Small intestine (tissue), 7 donors: Measurements from ENCODE around the gene ATXN7. TPM values are rescaled to one million over a fixed set of nuclear protein-coding genes. Genes with fewer than 3 reads are reported as not detected.

Experiments
- DNase-seq, 2 donors: peaks; one replicate each; pipeline versions ENCODE4 v3.0.0 to v3.0.0-alpha.2; 2013
- FAIRE-seq: peaks from 2 replicates; lab custom pipeline; 2012; peaks lifted over from hg19 to GRCh38; lab: Jason Lieb, UNC
- H3K27ac ChIP-seq, 3 donors: one replicate each; pipeline ENCODE4 v1.5.1; 2013; ENCODE audit warnings: low read length in 2 of 3, mild to moderate bottlenecking in 2 of 3, control low read depth in 1 of 3, inconsistent platforms in 1 of 3, low read depth in 1 of 3, moderate library complexity in 1 of 3
- H3K27me3 ChIP-seq, 3 donors: one replicate each; pipeline ENCODE4 v1.6.1; 2013; ENCODE audit warnings: low read length in 3 of 3, inconsistent platforms in 1 of 3; ENCODE audit not compliant: control insufficient read depth in 3 of 3, insufficient read depth in 3 of 3
- H3K36me3 ChIP-seq, 3 donors: one replicate each; pipeline ENCODE4 v1.6.1; 2013; ENCODE audit warnings: low read length in 3 of 3, inconsistent platforms in 1 of 3, low read depth in 1 of 3, mild to moderate bottlenecking in 1 of 3, moderate library complexity in 1 of 3; ENCODE audit not compliant: control insufficient read depth in 3 of 3, insufficient read depth in 2 of 3
- H3K4me1 ChIP-seq, 3 donors: one replicate each; pipeline ENCODE4 v1.6.1; 2013; ENCODE audit warnings: low read length in 2 of 3, inconsistent platforms in 1 of 3, low read depth in 1 of 3, mild to moderate bottlenecking in 1 of 3, moderate library complexity in 1 of 3; ENCODE audit not compliant: control insufficient read depth in 3 of 3, insufficient read depth in 2 of 3
- H3K4me3 ChIP-seq, 3 donors: one replicate each; pipeline ENCODE4 v1.5.1; 2013; ENCODE audit warnings: low read length in 3 of 3, control low read depth in 1 of 3, inconsistent platforms in 1 of 3, low read depth in 1 of 3, mild to moderate bottlenecking in 1 of 3, moderate library complexity in 1 of 3
- H3K9me3 ChIP-seq, 2 donors: one replicate each; pipeline ENCODE4 v1.6.1; 2013; ENCODE audit warnings: low read depth in 1 of 2, low read length in 1 of 2; ENCODE audit not compliant: control insufficient read depth in 2 of 2, insufficient read depth in 1 of 2
- WGBS, 3 donors: extraction: QIAGEN DNeasy Blood & Tissue Kit; methylation state at CpG; one replicate each; pipeline ENCODE4 v1.1.7; 2013; 5-methylcytosine and 5-hydroxymethylcytosine counted together
- polyA plus RNA-seq, 4 donors: library from polyadenylated mRNA; stranded (reverse) in 3 of 4; unstranded in 1 of 4; fragments of 200-250 nt in 3 of 4; fragments of 120-200 nt in 1 of 4; gene quantifications; one replicate each; pipeline versions ENCODE4 v1.2.1 to v1.2.3, GENCODE V29; 2013
- donor health status: healthy with polysubstance abuse.
- donor health status: control.
- donor health status: control.
- donor health status: Bipolar disorder and iron deficiency.
- donor health status: healthy.

The ATXN7 gene
- polyA plus RNA-seq, 4 donors = 2.4 to 17.0 (median 5.3) TPM

DNA sequence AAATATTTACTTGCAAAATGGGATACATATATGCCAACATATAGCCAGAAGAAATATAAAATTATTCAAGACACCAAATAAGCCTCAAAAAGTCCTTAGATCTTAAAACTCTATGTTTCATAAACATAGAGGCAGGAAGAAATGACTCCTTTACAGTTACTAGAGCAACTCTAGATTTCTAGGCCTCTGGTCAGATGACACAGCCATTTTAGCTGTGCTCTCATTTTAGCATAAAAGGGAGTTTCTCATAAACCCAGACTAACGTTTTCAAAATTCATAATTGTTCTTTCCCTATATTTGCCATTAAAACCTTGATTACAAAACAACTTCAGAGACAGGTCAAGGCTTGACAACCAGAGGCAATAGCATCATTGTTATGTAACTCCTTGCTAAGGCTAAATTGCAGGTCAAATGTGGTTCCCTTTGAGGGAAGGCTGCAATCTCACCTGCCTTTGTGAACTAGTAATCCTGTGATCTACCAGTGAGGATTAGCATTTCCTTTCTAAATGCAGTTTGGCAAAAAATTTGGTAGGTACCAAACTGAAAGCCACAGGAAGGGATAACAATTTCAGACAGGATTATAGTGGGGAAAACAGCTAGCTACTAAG, 8.2 kb upstream of the ATXN7 start:
- no peak for DNase-seq
- Histone ChIP-seq H3K27ac (no peak overlapping the region), H3K9me3 (no peaks in the 10 kb centered on the region), H3K4me1 (no peaks in the 10 kb centered on the region), H3K36me3 (peaks cover 0 to 7% (median 0%) of the 10 kb centered on the region in 3 donors), H3K4me3 (no peak overlapping the region), H3K27me3 (no peaks in the 10 kb centered on the region)
- FAIRE-seq = no peak
- 41 to 53% (median 49%) methylated on average over 1 of the region's 1 CpG for WGBS, 3 donors

DNA sequence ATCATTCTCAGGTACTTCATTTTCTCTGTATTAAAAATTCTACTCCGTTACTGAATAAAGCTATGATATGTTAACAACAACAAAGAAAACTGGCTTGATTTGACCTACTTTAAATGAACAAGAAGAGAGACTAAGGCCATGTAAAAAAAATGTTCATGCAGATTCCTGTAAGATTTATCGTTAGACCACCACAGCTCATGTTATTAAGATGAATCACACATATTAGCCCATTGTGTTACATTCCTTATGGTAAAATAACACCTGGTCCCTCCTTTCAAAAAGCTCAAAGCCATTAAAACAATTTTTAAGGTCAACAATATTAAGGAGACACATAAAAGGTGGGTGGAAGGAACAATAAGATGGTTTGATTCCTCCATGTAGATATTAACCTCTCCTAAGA, 6.4 kb upstream of the ATXN7 start:
- no peak overlapping the region for H3K27ac ChIP-seq
- no peak for FAIRE-seq
- WGBS, 3 donors = 94 to 95% (median 95%) methylated on average over 2 of the region's 2 CpGs
- H3K9me3 ChIP-seq = no peaks in the 10 kb centered on the region
- no peak for DNase-seq
- H3K27me3 ChIP-seq = no peaks in the 10 kb centered on the region
- peaks cover 0 to 8% (median 7%) of the 10 kb centered on the region in 3 donors for H3K4me1 ChIP-seq
- H3K4me3 ChIP-seq = no peak overlapping the region
- peaks cover 0 to 2% (median 0%) of the 10 kb centered on the region in 3 donors for H3K36me3 ChIP-seq

- Histone ChIP-seq H3K9me3 (no peaks in the 10 kb centered on the region), H3K4me1 (peaks cover 3 to 13% (median 13%) of the 10 kb centered on the region in 3 donors), H3K27me3 (no peaks in the 10 kb centered on the region), H3K27ac (no peak overlapping the region), H3K36me3 (no peaks in the 10 kb centered on the region), H3K4me3 (no peak overlapping the region)
- DNase-seq (peak; percentile 47 to 57), FAIRE-seq (no peak)
- 10 to 59% (median 33%) methylated on average over 3 of the region's 3 CpGs for WGBS, 3 donors
Measured at GRCh38 chr3:63860776-63861175, 2.9 kb upstream of the ATXN7 start.

DNA sequence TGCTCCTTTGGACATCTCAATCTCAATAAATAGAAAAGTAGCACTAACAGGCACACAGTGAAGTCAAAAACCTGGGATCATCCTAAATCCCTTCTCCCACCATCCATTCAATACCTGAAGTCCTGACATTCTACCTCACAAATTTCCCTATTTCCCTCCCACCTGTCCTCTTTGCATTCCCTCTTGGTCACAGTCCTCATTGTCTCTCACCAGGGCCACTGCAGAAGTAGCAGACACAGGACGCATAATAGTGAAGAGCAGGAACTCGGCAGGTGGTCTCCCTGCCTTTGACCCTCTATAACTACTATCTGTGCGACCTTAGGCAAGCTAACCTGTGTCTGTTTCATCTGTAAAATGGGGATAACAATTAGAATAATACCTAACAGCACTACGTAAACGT, 2.4 kb upstream of the ATXN7 start:
- no peak for DNase-seq
- Histone ChIP-seq H3K36me3 (peaks cover 0 to 2% (median 0%) of the 10 kb centered on the region in 3 donors), H3K27me3 (no peaks in the 10 kb centered on the region), H3K27ac (no peak overlapping the region), H3K4me3 (no peak overlapping the region), H3K4me1 (peaks cover 3 to 13% (median 13%) of the 10 kb centered on the region in 3 donors), H3K9me3 (no peaks in the 10 kb centered on the region)
- WGBS, 3 donors = 84 to 89% (median 84%) methylated on average over 5 of the region's 5 CpGs
- FAIRE-seq = no peak

DNA sequence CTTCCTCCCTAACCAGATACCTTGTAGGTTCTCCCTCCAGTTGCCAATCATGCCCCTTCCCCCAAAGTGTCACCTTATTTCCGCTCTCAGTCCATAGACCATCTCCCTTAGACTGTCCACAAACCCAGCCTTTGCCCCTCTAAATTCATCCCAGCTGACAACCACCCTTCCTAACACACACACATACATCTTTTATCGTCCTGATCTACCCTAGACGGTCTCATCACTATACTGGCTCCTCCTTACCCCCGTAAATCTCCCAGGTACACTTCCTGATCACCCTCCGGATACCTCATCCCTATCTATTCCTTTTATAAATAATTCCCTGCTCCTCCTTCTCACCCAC, 890 bp upstream of the ATXN7 start:
- FAIRE-seq (no peak), DNase-seq (no peak)
- peak overlapping the region; percentile 95 to 99 (median 96) for H3K4me3 ChIP-seq
- H3K9me3 ChIP-seq = no peaks in the 10 kb centered on the region
- H3K4me1 ChIP-seq = peaks cover 3 to 13% (median 13%) of the 10 kb centered on the region in 3 donors
- no peaks in the 10 kb centered on the region for H3K27me3 ChIP-seq
- peak overlapping the region in 2 of 3 donors; percentile 81 to 91 for H3K27ac ChIP-seq
- H3K36me3 ChIP-seq = peaks cover 0 to 2% (median 0%) of the 10 kb centered on the region in 3 donors
- WGBS, 3 donors = 11 to 19% (median 13%) methylated on average over 5 of the region's 5 CpGs

DNA sequence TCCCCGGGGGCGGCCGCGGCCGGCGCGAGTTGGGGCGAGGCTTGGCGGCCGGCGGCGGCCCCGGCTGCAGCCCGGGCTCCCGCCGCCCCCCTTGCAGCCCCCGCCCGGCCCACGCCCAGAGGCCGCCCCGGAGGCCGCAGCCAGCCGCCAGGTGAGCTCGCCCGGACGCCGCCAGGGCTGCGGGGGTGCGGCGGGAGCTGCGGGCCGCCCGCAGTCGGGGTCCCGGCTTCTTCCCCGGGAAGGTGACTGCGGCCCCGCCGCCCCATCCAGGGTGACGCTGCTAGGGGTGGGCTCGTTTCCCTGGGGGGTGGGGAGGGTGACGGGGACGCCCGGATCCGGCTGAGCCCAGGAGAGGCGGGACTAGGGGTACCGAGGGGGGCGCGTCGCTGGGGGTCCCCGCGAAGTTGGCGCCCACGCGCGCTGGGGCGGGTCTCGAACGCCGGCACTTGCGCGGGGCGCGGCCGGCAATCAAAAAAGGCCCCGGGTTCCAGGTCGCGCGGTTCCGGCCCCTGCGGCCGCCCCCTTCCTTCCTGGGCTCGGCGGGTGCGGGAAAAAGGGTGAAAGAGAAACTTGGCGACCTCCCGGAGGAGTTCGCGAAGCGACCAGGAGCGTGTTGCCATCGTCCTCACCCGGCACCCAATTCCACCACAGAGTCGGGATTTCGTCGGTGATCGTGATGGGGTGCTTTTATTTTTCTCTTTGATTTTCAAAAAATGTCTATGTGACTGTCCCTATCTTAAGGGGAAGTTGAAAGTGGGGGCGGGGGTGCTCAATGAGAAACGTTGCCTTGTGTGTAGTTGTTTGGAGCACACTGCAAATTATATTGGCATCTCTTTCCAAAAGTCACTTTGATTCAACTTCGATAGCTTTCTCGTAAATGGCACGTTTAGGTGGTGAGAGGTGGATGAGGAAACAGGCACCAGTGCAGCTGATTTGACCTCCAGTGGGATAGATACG, 619 bp downstream of the ATXN7 start:
- WGBS, 3 donors = 0 to 1% (median 0%) methylated on average over 62 to 93 of the region's 93 CpGs
- FAIRE-seq (no peak), DNase-seq (peak; percentile 43 to 70)
- H3K36me3 ChIP-seq = peaks cover 0 to 2% (median 0%) of the 10 kb centered on the region in 3 donors
- peak overlapping the region; percentile 70 to 99 (median 96) for H3K4me3 ChIP-seq
- no peaks in the 10 kb centered on the region for H3K27me3 ChIP-seq
- H3K27ac ChIP-seq = peak overlapping the region; percentile 55 to 85 (median 80)
- no peaks in the 10 kb centered on the region for H3K9me3 ChIP-seq
- H3K4me1 ChIP-seq = peaks cover 3 to 13% (median 13%) of the 10 kb centered on the region in 3 donors

- WGBS, 3 donors = 0 to 3% (median 0%) methylated on average over 3 of the region's 3 CpGs
- no peak for FAIRE-seq
Measured at GRCh38 chr3:63864965-63865327, 1.3 kb downstream of the ATXN7 start.

DNA sequence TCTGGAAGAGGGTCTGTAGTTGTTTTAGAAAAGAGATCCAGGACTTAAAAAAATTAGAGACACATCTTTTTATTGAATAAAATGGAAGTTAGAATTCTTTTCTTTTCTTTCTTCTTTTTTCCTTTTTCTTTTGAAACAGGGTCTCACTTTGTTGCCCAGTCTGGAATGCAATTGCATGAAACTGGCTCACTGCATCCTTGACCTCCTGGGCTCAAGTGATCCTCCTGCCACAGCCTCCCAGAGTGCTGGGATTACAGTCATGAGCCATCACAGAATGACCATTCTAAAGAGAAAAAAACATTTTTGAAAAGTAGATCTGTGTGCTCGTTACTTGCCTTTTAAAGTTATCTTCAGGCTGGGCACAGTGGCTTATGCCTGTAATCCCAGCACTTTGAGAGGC, 3.6 kb downstream of the ATXN7 start:
- Histone ChIP-seq H3K27me3 (no peaks in the 10 kb centered on the region), H3K27ac (no peak overlapping the region), H3K4me3 (no peak overlapping the region), H3K4me1 (peaks cover 3 to 7% (median 5%) of the 10 kb centered on the region in 3 donors), H3K9me3 (no peaks in the 10 kb centered on the region), H3K36me3 (peaks cover 0 to 2% (median 0%) of the 10 kb centered on the region in 3 donors)
- DNase-seq (no peak), FAIRE-seq (no peak)
- 93 to 97% (median 95%) methylated on average over 1 of the region's 1 CpG for WGBS, 3 donors

More at GRCh38 chr3:63864965-63865327, 1.3 kb downstream of the ATXN7 start:
- Histone ChIP-seq H3K4me3 (peak overlapping the region in 2 of 3 donors; percentile 70 to 99), H3K27me3 (no peaks in the 10 kb centered on the region), H3K9me3 (no peaks in the 10 kb centered on the region), H3K4me1 (peaks cover 3 to 13% (median 13%) of the 10 kb centered on the region in 3 donors), H3K36me3 (peaks cover 0 to 2% (median 0%) of the 10 kb centered on the region in 3 donors), H3K27ac (peak overlapping the region in 2 of 3 donors; percentile 55 to 85)
- no peak for DNase-seq
